Gastroesophageal sphincter (tissue), 4 donors: Measurements from ENCODE around the gene CNNM4. TPM values are rescaled to one million over a fixed set of nuclear protein-coding genes. Genes with fewer than 3 reads are reported as not detected.

Experiments used
- ATAC-seq: fragments of 150-250 bp; one replicate; pipeline ENCODE4 v1.9.1; 2016; ENCODE audit warnings: mild to moderate bottlenecking, moderate library complexity
- H3K27ac ChIP-seq, 4 donors: fragments of 200-600 bp; sonication (generic) in 3 of 4; 1 replicate in 3 of 4; 2 replicates in 1 of 4; pipeline ENCODE4 v1.5.1; 2016 to 2019
- H3K27me3 ChIP-seq: fragments of 200-600 bp; sonication (generic); one replicate; pipeline ENCODE4 v1.5.1; 2019
- H3K36me3 ChIP-seq, 2 donors: fragments of 200-600 bp; sonication (generic); one replicate each; pipeline ENCODE4 v1.5.1; 2019; ENCODE audit warnings: control low read depth in 1 of 2
- H3K4me1 ChIP-seq, 3 donors: fragments of 200-600 bp; sonication (generic); 1 replicate in 2 of 3; 2 replicates in 1 of 3; pipeline ENCODE4 v1.5.1; 2016 to 2019; ENCODE audit warnings: control low read depth in 2 of 3
- H3K4me3 ChIP-seq, 2 donors: fragments of 200-600 bp; sonication (generic); one replicate each; pipeline ENCODE4 v1.5.1; 2019; ENCODE audit warnings: mild to moderate bottlenecking in 1 of 2, moderate library complexity in 1 of 2
- H3K9me3 ChIP-seq, 3 donors: fragments of 200-600 bp; sonication (generic); one replicate each; pipeline ENCODE4 v1.5.1; 2017 to 2019; ENCODE audit warnings: control low read depth in 2 of 3
- CTCF ChIP-seq, 4 experiments: fragments of 200-600 bp in 2 of 4; fragments of 450-650 bp in 2 of 4; sonication (generic) in 1 of 4; IDR thresholded peaks; one replicate each; pipeline ENCODE4 v1.5.1; 2017 to 2019; ENCODE audit warnings: antibody characterized with exemption in 4 of 4, mild to moderate bottlenecking in 2 of 4, moderate library complexity in 2 of 4
- EP300 ChIP-seq: sonication (generic); formaldehyde crosslinking; IDR thresholded peaks from one replicate; pipeline ENCODE4 v1.6.1; 2017; ENCODE audit warnings: antibody characterized with exemption, mild to moderate bottlenecking
- POLR2A ChIP-seq, 2 donors: fragments of 450-650 bp; IDR thresholded peaks; one replicate each; pipeline ENCODE4 v1.6.1; 2017; ENCODE audit warnings: antibody characterized with exemption in 2 of 2, mild to moderate bottlenecking in 2 of 2, moderate library complexity in 1 of 2
- POLR2AphosphoS5 ChIP-seq: sonication (generic); formaldehyde crosslinking; IDR thresholded peaks from one replicate; pipeline ENCODE4 v1.6.1; 2017; ENCODE audit warnings: antibody characterized with exemption
- WGBS, 2 donors: methylation state at CpG; one replicate each; pipeline ENCODE4 v1.1.5; 2018; ENCODE audit warnings: low coverage in 1 of 2; 5-methylcytosine and 5-hydroxymethylcytosine counted together
- total RNA-seq, 4 donors: library from RNA; depleted of rRNA; stranded (reverse); fragments of >200 nt; gene quantifications; one replicate each; pipeline ENCODE4 v1.1.0, GENCODE V29; 2016

CNNM4 gene
- total RNA-seq, 4 donors from 2014 or later: 2.7 to 6.1 (median 5.5) TPM

- peak overlapping the region in 1 of 4 donors; percentile 22 for H3K27ac ChIP-seq
- 70 to 90% methylated on average over 2 to 3 of the region's 10 CpGs for WGBS, 2 donors
- no peaks in the 10 kb centered on the region for H3K27me3 ChIP-seq
- H3K36me3 ChIP-seq: peaks cover 0 to 26% of the 10 kb centered on the region in 2 donors
- TF ChIP-seq EP300 (no peak), POLR2AphosphoS5 (no peak), POLR2A (IDR thresholded peaks at IDR 0.05) (no peak), CTCF (IDR thresholded peaks at IDR 0.05) (no peak)
- ATAC-seq: no peak
- H3K4me1 ChIP-seq: peaks cover 4 to 82% (median 48%) of the 10 kb centered on the region in 3 donors
- H3K9me3 ChIP-seq: no peaks in the 10 kb centered on the region
- peak overlapping the region in 1 of 2 donors; percentile 88 for H3K4me3 ChIP-seq
These were observed 58.6 kb downstream of the CNNM4 start for GRCh38 chr2:96819128-96819875.

- peak overlapping the region in 1 of 4 donors; percentile 6 for H3K27ac ChIP-seq
- H3K27me3 ChIP-seq: no peaks in the 10 kb centered on the region
- no peak for ATAC-seq
- TF ChIP-seq EP300 (no peak), CTCF (IDR thresholded peaks at IDR 0.05) (no peak), POLR2A (IDR thresholded peaks at IDR 0.05) (no peak), POLR2AphosphoS5 (no peak)
- 81 to 93% methylated on average over 3 to 12 of the region's 12 CpGs for WGBS, 2 donors
- peaks cover 0 to 33% of the 10 kb centered on the region in 2 donors for H3K36me3 ChIP-seq
- H3K9me3 ChIP-seq: no peaks in the 10 kb centered on the region
- H3K4me3 ChIP-seq: no peak overlapping the region
- H3K4me1 ChIP-seq: peaks cover 4 to 86% (median 47%) of the 10 kb centered on the region in 3 donors
These were observed 59.3 kb downstream of the CNNM4 start for GRCh38 chr2:96819876-96820511.

GRCh38 chr2:96821113-96821675, 60.5 kb downstream of the CNNM4 start:
- 68% methylated on average over 8 to 11 of the region's 11 CpGs for WGBS, 2 donors
- H3K4me1 ChIP-seq: peaks cover 4 to 83% (median 44%) of the 10 kb centered on the region in 3 donors

GRCh38 chr2:96822786-96823185, 62.1 kb downstream of the CNNM4 start:
- Histone ChIP-seq H3K27ac (peak overlapping the region in 3 of 4 donors; percentile 44 to 76 (median 64)), H3K4me3 (no peak overlapping the region), H3K27me3 (no peaks in the 10 kb centered on the region), H3K9me3 (no peaks in the 10 kb centered on the region), H3K4me1 (peaks cover 4 to 74% (median 38%) of the 10 kb centered on the region in 3 donors), H3K36me3 (peaks cover 0 to 60% of the 10 kb centered on the region in 2 donors)
- TF ChIP-seq POLR2A (IDR thresholded peaks at IDR 0.05): no peak
- no peak for TF ChIP-seq CTCF (IDR thresholded peaks at IDR 0.05)
- TF ChIP-seq POLR2AphosphoS5: no peak
- TF ChIP-seq EP300: no peak
- no peak for ATAC-seq
- WGBS, 2 donors: 45 to 62% methylated on average over 2 to 4 of the region's 4 CpGs

More at GRCh38 chr2:96821113-96821675, 60.5 kb downstream of the CNNM4 start:
- peaks cover 0 to 45% of the 10 kb centered on the region in 2 donors for H3K36me3 ChIP-seq
- TF ChIP-seq POLR2AphosphoS5 (no peak), EP300 (no peak), CTCF (IDR thresholded peaks at IDR 0.05) (no peak), POLR2A (IDR thresholded peaks at IDR 0.05) (no peak)
- ATAC-seq: no peak
- peak overlapping the region in 2 of 4 donors; percentile 6 to 64 for H3K27ac ChIP-seq
- no peaks in the 10 kb centered on the region for H3K27me3 ChIP-seq
- H3K9me3 ChIP-seq: no peaks in the 10 kb centered on the region
- no peak overlapping the region for H3K4me3 ChIP-seq
